GM21526 (cell line): Measurements from ENCODE around the gene CDK14.

ENCODE experiments used
- ATAC-seq: cut with Tn5 transposase; IDR thresholded peaks from one replicate; pipeline ENCODE4 v1.9.1; 2021; ENCODE audit warnings: moderate library complexity; ENCODE audit not compliant: unreplicated experiment, low FRiP score

Gene CDK14

GRCh38 chr7:91228927-91229558, 632.9 kb downstream of the CDK14 start:
- ATAC-seq: no peak

GRCh38 chr7:91230100-91230499, 634.0 kb downstream of the CDK14 start:
- no peak for ATAC-seq

GRCh38 chr7:91230503-91230902, 634.4 kb downstream of the CDK14 start:
- no peak for ATAC-seq

DNA sequence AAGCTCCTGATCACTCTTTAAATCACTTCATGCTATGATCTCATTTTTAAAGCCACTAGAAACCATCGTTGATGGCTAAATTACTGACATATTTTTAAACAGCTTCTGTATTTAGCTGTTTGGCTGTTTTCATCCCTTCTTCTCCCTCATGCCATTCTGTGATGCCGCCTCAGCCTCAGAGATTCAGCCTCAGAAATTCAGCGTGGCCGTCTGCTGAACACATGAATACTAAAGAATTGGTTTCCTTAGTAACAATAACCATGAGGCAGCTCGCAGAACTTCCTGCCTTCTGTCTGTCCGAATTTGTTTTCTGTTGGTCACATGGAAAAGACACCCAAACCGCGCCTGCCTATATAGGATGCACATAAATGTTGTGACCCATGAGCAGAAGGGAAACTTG, 637.1 kb downstream of the CDK14 start:
- ATAC-seq: no peak

DNA sequence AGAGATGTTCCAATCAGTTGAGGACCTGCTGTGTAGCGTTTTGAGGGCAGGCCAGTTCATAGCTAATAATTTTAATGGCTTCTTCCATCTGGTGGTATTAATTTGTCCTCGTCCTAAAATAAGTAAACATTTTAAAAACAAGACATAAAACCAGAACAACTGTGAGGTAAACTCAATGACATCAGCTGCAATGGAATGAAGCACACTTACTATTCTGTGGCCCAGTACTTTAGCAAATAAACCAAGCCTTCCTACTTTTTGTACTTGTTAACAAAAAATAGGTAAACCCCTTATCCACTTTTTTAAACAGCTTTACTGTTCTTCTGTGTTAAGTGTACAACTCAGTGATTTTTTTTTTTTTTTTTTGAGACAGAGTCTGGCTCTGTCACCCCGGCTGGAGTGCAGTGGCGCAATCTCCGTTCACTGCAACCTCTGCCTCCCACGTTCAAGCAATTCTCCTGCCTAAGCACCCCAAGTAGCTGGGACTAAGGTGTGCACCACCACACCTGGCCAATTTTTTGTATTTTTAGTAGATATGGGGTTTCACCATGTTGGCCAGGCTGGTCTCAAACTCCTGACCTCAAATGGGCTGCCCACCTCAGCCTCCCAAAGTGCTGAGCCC, 639.2 kb downstream of the CDK14 start:
- no peak for ATAC-seq

DNA sequence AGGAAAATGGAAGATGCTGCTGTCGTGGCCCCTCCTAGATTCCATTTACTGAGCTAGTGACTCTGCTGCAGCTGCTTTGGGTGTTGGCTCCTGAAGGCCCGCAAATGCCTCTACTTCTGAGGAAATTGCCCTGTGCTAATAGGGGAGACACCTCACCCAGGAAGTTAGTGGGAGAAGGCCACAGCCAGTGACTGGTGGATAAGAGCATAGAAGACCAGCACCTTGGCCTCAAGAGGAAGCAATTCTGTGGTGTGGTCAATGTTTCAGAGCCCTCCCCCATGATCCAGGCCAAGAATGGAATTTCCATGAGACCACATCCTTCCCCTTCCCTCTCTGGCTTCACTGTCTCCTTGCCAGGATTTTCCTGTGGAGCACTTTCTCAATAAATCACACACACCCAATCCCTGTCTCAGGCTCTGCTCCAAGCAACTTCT, 643.1 kb downstream of the CDK14 start:
- ATAC-seq: no peak

DNA sequence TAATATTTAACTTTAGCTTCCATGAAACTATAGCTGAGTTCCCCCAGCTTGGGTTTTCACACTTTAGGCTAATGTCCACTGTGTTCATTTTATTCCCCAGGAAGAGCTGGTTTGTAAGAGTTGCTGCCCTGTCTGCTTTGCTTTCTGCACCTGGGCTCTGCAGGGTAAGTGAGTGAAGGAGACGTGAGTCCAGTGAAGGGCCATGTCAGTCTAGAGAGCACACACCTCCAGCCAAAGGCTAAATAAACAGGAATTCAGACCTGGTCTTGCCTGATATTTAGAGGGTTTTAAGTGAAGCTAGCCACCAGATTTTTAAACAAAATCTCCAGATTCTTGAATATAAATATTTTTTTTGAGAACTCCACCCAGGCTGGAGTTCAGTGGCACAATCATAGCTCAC, 643.7 kb downstream of the CDK14 start:
- no peak for ATAC-seq

GRCh38 chr7:91240376-91240941, 644.3 kb downstream of the CDK14 start:
- ATAC-seq: no peak

GRCh38 chr7:91242097-91242844, 646.1 kb downstream of the CDK14 start:
- ATAC-seq: no peak

GRCh38 chr7:91243591-91244301, 647.6 kb downstream of the CDK14 start:
- ATAC-seq: no peak

DNA sequence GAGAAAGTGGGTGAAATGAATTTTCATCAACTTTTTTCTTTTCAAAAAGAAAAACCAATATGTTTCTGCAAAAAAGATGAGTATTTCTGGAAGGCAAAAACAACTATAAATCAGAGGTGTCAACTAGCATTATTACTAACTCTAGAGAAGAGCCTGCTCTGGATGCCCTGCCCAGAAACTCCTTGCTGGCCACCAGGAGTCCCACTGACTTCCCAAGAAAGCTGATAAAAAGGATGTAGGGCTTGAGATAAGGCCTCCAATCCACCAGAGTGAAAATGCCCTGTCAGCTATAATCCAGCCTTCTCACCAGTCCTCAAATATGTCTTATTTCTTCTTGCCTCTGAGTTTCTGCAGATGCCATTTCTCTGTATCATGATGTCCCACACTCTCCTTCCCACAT, 651.4 kb downstream of the CDK14 start:
- ATAC-seq: no peak

DNA sequence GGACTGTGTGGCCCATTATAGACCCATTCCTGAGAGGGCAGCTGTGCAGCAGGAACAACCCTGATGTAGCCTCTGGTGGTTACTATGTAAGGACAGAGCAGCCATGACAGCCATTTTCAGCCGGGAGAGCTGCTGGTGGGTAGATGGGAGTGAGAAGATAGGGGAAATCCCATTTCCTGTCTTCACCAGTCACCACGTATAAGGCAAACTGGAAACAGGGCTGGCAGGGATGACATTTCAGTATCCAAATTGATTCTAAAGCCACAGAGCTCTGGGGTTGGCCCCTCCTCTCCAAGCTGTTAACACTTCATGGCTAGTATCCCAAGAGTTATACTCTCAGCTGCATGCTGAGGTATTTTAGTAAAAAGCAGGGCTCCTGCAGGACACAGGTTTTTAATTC, 652.9 kb downstream of the CDK14 start:
- no peak for ATAC-seq

GRCh38 chr7:91249506-91250233, 653.5 kb downstream of the CDK14 start:
- ATAC-seq: no peak

DNA sequence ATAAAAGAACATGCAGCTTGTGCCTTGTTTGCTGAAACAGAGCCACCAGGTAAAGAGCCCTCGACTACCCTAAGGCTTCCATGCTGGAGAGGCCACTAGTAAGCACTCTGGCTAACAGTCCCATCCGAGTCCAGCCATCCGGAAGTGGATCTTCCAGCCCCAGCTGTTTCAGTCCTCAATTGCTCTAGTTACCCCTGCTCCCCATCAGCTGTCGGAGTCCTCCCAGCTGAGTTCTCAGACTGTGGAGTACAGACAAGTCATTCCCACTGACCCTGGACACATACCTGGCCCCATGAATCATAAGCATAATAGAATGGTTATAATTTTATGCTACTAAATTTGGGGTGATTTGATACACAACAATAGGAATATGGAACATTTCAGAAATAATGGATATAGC, 654.6 kb downstream of the CDK14 start:
- no peak for ATAC-seq

DNA sequence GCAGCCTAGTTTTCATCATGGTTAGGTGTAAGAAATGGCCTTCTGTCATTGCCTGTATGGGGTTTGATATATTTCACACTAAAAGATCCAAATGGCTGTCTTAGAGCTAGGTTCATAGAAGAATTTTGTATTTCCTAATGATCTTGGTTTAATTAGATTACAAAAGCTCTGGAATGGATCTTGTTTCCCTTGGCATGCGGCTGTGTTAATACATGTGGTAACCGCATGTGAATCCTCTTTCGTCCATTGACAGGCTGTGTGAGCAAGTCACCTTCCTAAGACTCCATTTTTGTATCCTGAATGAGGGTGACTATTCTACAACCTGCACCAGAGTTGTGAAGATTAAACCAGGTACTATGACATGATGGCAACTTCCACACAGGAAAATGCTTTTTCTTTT, 655.8 kb downstream of the CDK14 start:
- no peak for ATAC-seq
